GM12892 (cell line): ENCODE data around the gene OS9.
"Not testable (repeated sequence)": the region's sequence is repeated elsewhere in the genome, so short reads cannot be mapped to it uniquely, and the experiment has no call there.

Experiments
- POLR2AphosphoS5 ChIP-seq: IDR thresholded peaks from 2 replicates; pipeline ENCODE4 v1.6.1; 2011; ENCODE audit warnings: low read depth, low read length, control low read depth
- TAF1 ChIP-seq: IDR thresholded peaks from 2 replicates; pipeline ENCODE4 v1.6.1; 2011; ENCODE audit warnings: low read depth, mild to moderate bottlenecking, control low read depth, low read length, borderline replicate concordance

DNA sequence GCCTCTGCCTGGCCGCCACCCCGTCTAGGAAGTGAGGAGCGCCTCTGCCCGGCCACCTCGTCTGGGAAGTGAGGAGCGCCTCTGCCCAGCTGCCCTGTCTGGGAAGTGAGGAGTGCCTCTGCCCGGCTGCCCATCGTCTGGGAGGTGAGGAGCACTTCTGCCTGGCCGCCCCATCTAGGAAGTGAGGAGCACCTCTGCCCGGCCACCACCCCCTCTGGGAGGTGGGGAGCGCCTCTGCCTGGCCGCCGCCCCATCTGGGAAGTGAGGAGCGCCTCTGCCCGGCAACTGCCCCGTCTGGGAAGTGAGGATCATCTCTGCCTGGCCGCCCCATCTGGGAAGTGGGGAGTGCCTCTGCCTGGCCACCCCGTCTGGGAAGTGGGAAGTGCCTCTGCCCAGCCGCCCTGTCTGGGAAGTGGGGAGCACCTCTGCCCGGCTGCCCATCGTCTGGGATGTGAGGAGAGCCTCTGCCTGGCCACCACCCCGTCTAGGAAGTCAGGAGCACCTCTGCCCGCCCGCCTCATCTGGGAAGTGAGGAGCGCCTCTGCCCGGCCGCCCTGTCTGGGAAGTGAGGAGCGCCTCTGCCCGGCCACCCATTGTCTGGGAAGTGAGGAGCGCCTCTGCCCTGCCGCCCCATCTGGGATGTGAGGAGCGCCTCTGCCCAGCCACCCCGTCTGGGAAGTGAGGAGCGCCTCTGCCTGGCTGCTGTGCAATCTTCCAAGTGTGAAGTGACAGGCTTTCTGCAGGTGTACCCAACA lies 28.7 kb upstream of the OS9 start:
- not testable (repeated sequence) for TF ChIP-seq POLR2AphosphoS5, TAF1
